NCI-H345 (cell line): ENCODE data around the gene OR2T34.
"Not testable (repeated sequence)": the region's sequence is repeated elsewhere in the genome, so short reads cannot be mapped to it uniquely, and the experiment has no call there.

Experiments
- DNase-seq: peaks from one replicate; lab custom pipeline; 2025; lab: John Stamatoyannopoulos, UW

OR2T34 gene

GRCh38 chr1:248562672-248563071, 11.9 kb downstream of the OR2T34 start, which contains the start of gene OR2T29:
Gene OR2T29, minus strand, starts transcription at chr1:248562772. Its CDS starts 3,281 bp downstream, at chr1:248559491.
- not testable (repeated sequence) for DNase-seq

- not testable (repeated sequence) for DNase-seq
These were observed 23.5 kb downstream of the OR2T34 start for GRCh38 chr1:248551027-248551426.

GRCh38 chr1:248547383-248547782, 27.2 kb downstream of the OR2T34 start:
- not testable (repeated sequence) for DNase-seq

- not testable (repeated sequence) for DNase-seq
These were observed 37.1 kb downstream of the OR2T34 start for GRCh38 chr1:248537449-248537848.
